Measurements from ENCODE around the gene KBTBD4.
A peak's percentile ranks its signal among the peaks of the same experiment; 100 is the strongest.

DNA sequence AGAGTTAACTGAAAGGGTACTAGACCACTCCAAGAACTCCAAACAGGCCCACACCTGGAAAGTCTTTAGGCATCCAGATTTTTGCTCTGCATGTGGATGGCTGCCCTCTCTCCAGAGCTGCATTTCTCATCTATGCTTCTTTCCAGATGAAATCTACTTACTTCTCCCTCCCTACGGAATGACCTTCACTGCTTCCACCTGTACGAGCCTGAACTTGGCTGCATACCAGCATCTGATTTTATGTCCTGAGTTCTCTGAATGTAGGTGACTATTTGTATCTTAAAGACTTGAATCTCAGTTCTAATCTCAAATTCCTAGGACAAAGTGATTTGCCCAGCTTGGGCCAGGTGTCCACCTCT, 39.1 kb downstream of the KBTBD4 start:
- TF ChIP-seq, protein P1, sequence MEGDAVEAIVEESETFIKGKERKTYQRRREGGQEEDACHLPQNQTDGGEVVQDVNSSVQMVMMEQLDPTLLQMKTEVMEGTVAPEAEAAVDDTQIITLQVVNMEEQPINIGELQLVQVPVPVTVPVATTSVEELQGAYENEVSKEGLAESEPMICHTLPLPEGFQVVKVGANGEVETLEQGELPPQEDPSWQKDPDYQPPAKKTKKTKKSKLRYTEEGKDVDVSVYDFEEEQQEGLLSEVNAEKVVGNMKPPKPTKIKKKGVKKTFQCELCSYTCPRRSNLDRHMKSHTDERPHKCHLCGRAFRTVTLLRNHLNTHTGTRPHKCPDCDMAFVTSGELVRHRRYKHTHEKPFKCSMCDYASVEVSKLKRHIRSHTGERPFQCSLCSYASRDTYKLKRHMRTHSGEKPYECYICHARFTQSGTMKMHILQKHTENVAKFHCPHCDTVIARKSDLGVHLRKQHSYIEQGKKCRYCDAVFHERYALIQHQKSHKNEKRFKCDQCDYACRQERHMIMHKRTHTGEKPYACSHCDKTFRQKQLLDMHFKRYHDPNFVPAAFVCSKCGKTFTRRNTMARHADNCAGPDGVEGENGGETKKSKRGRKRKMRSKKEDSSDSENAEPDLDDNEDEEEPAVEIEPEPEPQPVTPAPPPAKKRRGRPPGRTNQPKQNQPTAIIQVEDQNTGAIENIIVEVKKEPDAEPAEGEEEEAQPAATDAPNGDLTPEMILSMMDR (IDR thresholded peaks at IDR 0.05): peak in 1 of 7 experiments; percentile 7
- TF ChIP-seq POLR2A (IDR thresholded peaks at IDR 0.05): no peak
